H9 (cell line): ENCODE data around the gene GRIP2. TPM values are rescaled to one million over a fixed set of nuclear protein-coding genes. Genes with fewer than 3 reads are reported as not detected.
A peak's percentile ranks its signal among the peaks of the same experiment; 100 is the strongest.

Experiments used
- DNase-seq: peaks from one replicate; pipeline ENCODE4 v3.0.0-alpha.2; 2017
- H2AFZ ChIP-seq: one replicate; pipeline ENCODE4 v1.6.1; 2013; ENCODE audit warnings: mild to moderate bottlenecking, low read length, control low read depth, moderate library complexity
- H2AK5ac ChIP-seq: 2 replicates; pipeline ENCODE4 v1.6.1; 2013; ENCODE audit warnings: low read length, control low read depth, mixed read lengths; ENCODE audit not compliant: insufficient read length
- H2BK120ac ChIP-seq: one replicate; pipeline ENCODE4 v1.6.1; 2013; ENCODE audit warnings: low read depth, mild to moderate bottlenecking, low read length, control low read depth, inconsistent platforms; ENCODE audit not compliant: poor library complexity, severe bottlenecking
- H2BK12ac ChIP-seq: 2 replicates; pipeline ENCODE4 v1.6.1; 2013; ENCODE audit warnings: low read length, control low read depth, mixed read lengths, low read depth; ENCODE audit not compliant: insufficient read length
- H2BK15ac ChIP-seq: 2 replicates; pipeline ENCODE4 v1.6.1; 2013; ENCODE audit warnings: low read depth, low read length, control low read depth
- H2BK20ac ChIP-seq: one replicate; pipeline ENCODE4 v1.6.1; 2013; ENCODE audit warnings: low read depth, mild to moderate bottlenecking, low read length, control low read depth, inconsistent platforms; ENCODE audit not compliant: poor library complexity, severe bottlenecking
- H2BK5ac ChIP-seq: 2 replicates; pipeline ENCODE4 v1.6.1; 2013; ENCODE audit warnings: low read length, control low read depth, mixed read lengths; ENCODE audit not compliant: insufficient read length
- H3K14ac ChIP-seq: 2 replicates; pipeline ENCODE4 v1.6.1; 2013; ENCODE audit warnings: low read length, control low read depth; ENCODE audit not compliant: insufficient read depth
- H3K18ac ChIP-seq: 2 replicates; pipeline ENCODE4 v1.6.1; 2013; ENCODE audit warnings: low read depth, mild to moderate bottlenecking, mixed read lengths, low read length, control low read depth; ENCODE audit not compliant: insufficient read length
- H3K23ac ChIP-seq: 2 replicates; pipeline ENCODE4 v1.6.1; 2013; ENCODE audit warnings: low read length, control low read depth, mixed read lengths, low read depth; ENCODE audit not compliant: insufficient read length
- H3K23me2 ChIP-seq: 2 replicates; pipeline ENCODE4 v1.6.1; 2013; ENCODE audit warnings: low read depth, mild to moderate bottlenecking, mixed read lengths, low read length, control low read depth; ENCODE audit not compliant: insufficient read length, poor library complexity, severe bottlenecking
- H3K27ac ChIP-seq: 2 replicates; pipeline ENCODE4 v1.5.1; 2013; ENCODE audit warnings: low read length, control low read depth, mixed read lengths, low read depth; ENCODE audit not compliant: insufficient read length
- H3K27me3 ChIP-seq: 2 replicates; pipeline ENCODE4 v1.6.1; 2013; ENCODE audit warnings: low read length, control low read depth, inconsistent platforms; ENCODE audit not compliant: insufficient read depth
- H3K4ac ChIP-seq: 2 replicates; pipeline ENCODE4 v1.6.1; 2013; ENCODE audit warnings: low read depth, mild to moderate bottlenecking, control low read depth, inconsistent platforms, low read length, moderate library complexity
- H3K4me1 ChIP-seq: 2 replicates; pipeline ENCODE4 v1.6.1; 2013; ENCODE audit warnings: low read length, control low read depth, inconsistent platforms; ENCODE audit not compliant: insufficient read depth
- H3K4me2 ChIP-seq: 2 replicates; pipeline ENCODE4 v1.6.1; 2013; ENCODE audit warnings: low read length, control low read depth, mixed read lengths; ENCODE audit not compliant: insufficient read length, insufficient read depth
- H3K56ac ChIP-seq: 2 replicates; pipeline ENCODE4 v1.6.1; 2013; ENCODE audit warnings: low read depth, mild to moderate bottlenecking, mixed read lengths, low read length, control low read depth; ENCODE audit not compliant: insufficient read length
- H3K79me1 ChIP-seq: 2 replicates; pipeline ENCODE4 v1.6.1; 2013; ENCODE audit warnings: low read depth, mild to moderate bottlenecking, moderate library complexity, low read length, control low read depth, inconsistent platforms; ENCODE audit not compliant: insufficient read depth, poor library complexity, severe bottlenecking
- H3K79me2 ChIP-seq: 2 replicates; pipeline ENCODE4 v1.6.1; 2013; ENCODE audit warnings: low read length, control low read depth, inconsistent platforms; ENCODE audit not compliant: insufficient read depth
- H3K9ac ChIP-seq: 2 replicates; pipeline ENCODE4 v1.6.1; 2013; ENCODE audit warnings: low read length, control low read depth, mixed read lengths; ENCODE audit not compliant: insufficient read length; ENCODE audit errors: extremely low read depth
- H3K9me3 ChIP-seq: one replicate; pipeline ENCODE4 v1.6.1; 2013; ENCODE audit warnings: low read depth, low read length, inconsistent platforms; ENCODE audit not compliant: control insufficient read depth
- H3T11ph ChIP-seq: one replicate; pipeline ENCODE4 v1.6.1; 2013; ENCODE audit warnings: mild to moderate bottlenecking, low read length, control low read depth, inconsistent platforms
- H4K20me1 ChIP-seq: one replicate; pipeline ENCODE4 v1.6.1; 2013; ENCODE audit not compliant: control insufficient read depth, insufficient read length, insufficient read depth
- H4K5ac ChIP-seq: 2 replicates; pipeline ENCODE4 v1.6.1; 2013; ENCODE audit warnings: low read depth, mild to moderate bottlenecking, mixed read lengths, low read length, control low read depth; ENCODE audit not compliant: insufficient read length
- H4K8ac ChIP-seq: replicated peaks from 2 replicates; pipeline ENCODE4 v1.6.1; 2013; ENCODE audit warnings: low read length, control low read depth, mixed read lengths, low read depth; ENCODE audit not compliant: insufficient read length
- H4K91ac ChIP-seq: 2 replicates; pipeline ENCODE4 v1.6.1; 2013; ENCODE audit warnings: low read depth, mild to moderate bottlenecking, moderate library complexity, mixed read lengths, low read length, control low read depth; ENCODE audit not compliant: insufficient read length
- H3K27ac Mint-ChIP-seq, 3 experiments: 2 replicates in 2 of 3; 3 replicates in 1 of 3; pipeline ENCODE4 v1.8.0; 2020 to 2021; ENCODE audit warnings: mixed read lengths in 3 of 3, mild to moderate bottlenecking in 1 of 3, moderate library complexity in 1 of 3
- H3K27me3 Mint-ChIP-seq: 2 replicates; pipeline ENCODE4 v1.8.0; 2021; ENCODE audit warnings: low read depth, mild to moderate bottlenecking, moderate library complexity, mixed read lengths
- H3K36me3 Mint-ChIP-seq, 3 experiments: 2 replicates in 2 of 3; 3 replicates in 1 of 3; pipeline ENCODE4 v1.8.0; 2020 to 2021; ENCODE audit warnings: low read depth in 3 of 3, mixed read lengths in 3 of 3; ENCODE audit not compliant: insufficient read depth in 1 of 3
- H3K4me1 Mint-ChIP-seq, 2 experiments: 2 replicates each; pipeline ENCODE4 v1.8.0; 2020; ENCODE audit warnings: mixed read lengths in 2 of 2
- H3K4me3 Mint-ChIP-seq, 2 experiments: 2 replicates in 1 of 2; 3 replicates in 1 of 2; pipeline ENCODE4 v1.8.0; 2020 to 2021; ENCODE audit warnings: mild to moderate bottlenecking in 2 of 2, mixed read lengths in 2 of 2, moderate library complexity in 1 of 2
- H3K9me3 Mint-ChIP-seq, 2 experiments: 2 replicates in 1 of 2; 3 replicates in 1 of 2; pipeline ENCODE4 v1.8.0; 2020; ENCODE audit warnings: mild to moderate bottlenecking in 2 of 2, mixed read lengths in 2 of 2, moderate library complexity in 1 of 2
- WGBS: extraction: QIAGEN DNeasy Blood & Tissue Kit; methylation state at CpG from one replicate; pipeline ENCODE4 v1.1.7; 2013; ENCODE audit warnings: missing lambda C conversion rate, low lambda C conversion rate, mixed read lengths; ENCODE audit not compliant: insufficient read length; ENCODE audit errors: extremely low coverage; 5-methylcytosine and 5-hydroxymethylcytosine counted together
- total RNA-seq: library from RNA; stranded (reverse); gene quantifications from 2 replicates; pipeline ENCODE4 v1.2.1, GENCODE V29; 2021
- TF ChIP-seq, protein P1 (sequence below): fragments of 200-600 bp; sonication (generic); conservative IDR thresholded peaks from 3 replicates; pipeline ENCODE4 v1.8.0; 2021; ENCODE audit warnings: antibody characterized with exemption, mild to moderate bottlenecking

The GRIP2 gene
- total RNA-seq, 1 experiment from 2014 or later, result 3.1 TPM

GRCh38 chr3:14544282-14545250 lies 4.4 kb upstream of the GRIP2 start:
- no peak overlapping the region for H3K56ac ChIP-seq
- no peak overlapping the region for H2BK120ac ChIP-seq
- no peaks in the 10 kb centered on the region for H3K79me2 ChIP-seq
- H3K23ac ChIP-seq, result no peak overlapping the region
- H3K79me1 ChIP-seq, result no peaks in the 10 kb centered on the region
- no peaks in the 10 kb centered on the region for H3K9me3 Mint-ChIP-seq
- no peak overlapping the region for H3K18ac ChIP-seq
- no peak overlapping the region for H2BK15ac ChIP-seq
- no peak for DNase-seq
- no peaks in the 10 kb centered on the region for H3K4me1 ChIP-seq
- no peak overlapping the region; a peak in 1 of 5 replicates for H3K4me3 Mint-ChIP-seq
- no peak overlapping the region for H2BK5ac ChIP-seq
- no peak overlapping the region for H3K4ac ChIP-seq
- no peak overlapping the region for H4K8ac ChIP-seq
- no peaks in the 10 kb centered on the region for H3K36me3 Mint-ChIP-seq
- no peak overlapping the region for H2AK5ac ChIP-seq
- H3K14ac ChIP-seq, result no peak overlapping the region
- no peak overlapping the region for H4K5ac ChIP-seq
- no peak overlapping the region for H2BK12ac ChIP-seq
- no peak overlapping the region for H4K91ac ChIP-seq
- no peak overlapping the region for H3K27ac ChIP-seq
- no peaks in the 10 kb centered on the region for H3K27me3 ChIP-seq
- H4K20me1 ChIP-seq, result peaks cover 2% of the 10 kb centered on the region
- H3K4me1 Mint-ChIP-seq, result peaks cover 13 to 14% of the 10 kb centered on the region in 2 experiments
- no peaks in the 10 kb centered on the region for H3K9me3 ChIP-seq
- peaks cover 14% of the 10 kb centered on the region for H3K27me3 Mint-ChIP-seq
- H3K27ac Mint-ChIP-seq, result peak overlapping the region in 1 of 3 experiments; percentile 57; a peak in 1 of 7 replicates
- no peak overlapping the region for H2AFZ ChIP-seq
- H3K4me2 ChIP-seq, result no peak overlapping the region
- no CpG with 5 or more reads among the region's 20 CpGs for WGBS
- no peaks in the 10 kb centered on the region for H3K23me2 ChIP-seq
- no peak overlapping the region for H3T11ph ChIP-seq
- H2BK20ac ChIP-seq, result no peak overlapping the region
- TF ChIP-seq, protein P1, sequence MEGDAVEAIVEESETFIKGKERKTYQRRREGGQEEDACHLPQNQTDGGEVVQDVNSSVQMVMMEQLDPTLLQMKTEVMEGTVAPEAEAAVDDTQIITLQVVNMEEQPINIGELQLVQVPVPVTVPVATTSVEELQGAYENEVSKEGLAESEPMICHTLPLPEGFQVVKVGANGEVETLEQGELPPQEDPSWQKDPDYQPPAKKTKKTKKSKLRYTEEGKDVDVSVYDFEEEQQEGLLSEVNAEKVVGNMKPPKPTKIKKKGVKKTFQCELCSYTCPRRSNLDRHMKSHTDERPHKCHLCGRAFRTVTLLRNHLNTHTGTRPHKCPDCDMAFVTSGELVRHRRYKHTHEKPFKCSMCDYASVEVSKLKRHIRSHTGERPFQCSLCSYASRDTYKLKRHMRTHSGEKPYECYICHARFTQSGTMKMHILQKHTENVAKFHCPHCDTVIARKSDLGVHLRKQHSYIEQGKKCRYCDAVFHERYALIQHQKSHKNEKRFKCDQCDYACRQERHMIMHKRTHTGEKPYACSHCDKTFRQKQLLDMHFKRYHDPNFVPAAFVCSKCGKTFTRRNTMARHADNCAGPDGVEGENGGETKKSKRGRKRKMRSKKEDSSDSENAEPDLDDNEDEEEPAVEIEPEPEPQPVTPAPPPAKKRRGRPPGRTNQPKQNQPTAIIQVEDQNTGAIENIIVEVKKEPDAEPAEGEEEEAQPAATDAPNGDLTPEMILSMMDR, result no peak; the same call in 2 of the 3 replicates
- H3K9ac ChIP-seq, result no peak overlapping the region
